Lower leg skin (tissue), 3 donors: Measurements from ENCODE around the gene PKP1.

Source experiments
- CTCF ChIP-seq, 3 donors: fragments of 450-650 bp; IDR thresholded peaks; one replicate each; pipeline ENCODE4 v1.5.1; 2016; ENCODE audit warnings: antibody characterized with exemption in 3 of 3, mild to moderate bottlenecking in 3 of 3, moderate library complexity in 2 of 3
- POLR2A ChIP-seq, 2 donors: fragments of 450-650 bp; IDR thresholded peaks; one replicate each; pipeline ENCODE4 v1.6.1; 2016 to 2017; ENCODE audit warnings: antibody characterized with exemption in 2 of 2, mild to moderate bottlenecking in 1 of 2, moderate library complexity in 1 of 2

GRCh38 chr1:201326710-201327109 lies 43.4 kb downstream of the PKP1 start:
- TF ChIP-seq POLR2A (IDR thresholded peaks at IDR 0.05) (no peak), CTCF (IDR thresholded peaks at IDR 0.05) (no peak)
